ENCODE data around the gene LGALS3.

The LGALS3 gene

GRCh38 chr14:55131370-55132137, 2.5 kb downstream of the LGALS3 start:
- DNase-seq (ENCODE audit: low read depth), result no peak

DNA sequence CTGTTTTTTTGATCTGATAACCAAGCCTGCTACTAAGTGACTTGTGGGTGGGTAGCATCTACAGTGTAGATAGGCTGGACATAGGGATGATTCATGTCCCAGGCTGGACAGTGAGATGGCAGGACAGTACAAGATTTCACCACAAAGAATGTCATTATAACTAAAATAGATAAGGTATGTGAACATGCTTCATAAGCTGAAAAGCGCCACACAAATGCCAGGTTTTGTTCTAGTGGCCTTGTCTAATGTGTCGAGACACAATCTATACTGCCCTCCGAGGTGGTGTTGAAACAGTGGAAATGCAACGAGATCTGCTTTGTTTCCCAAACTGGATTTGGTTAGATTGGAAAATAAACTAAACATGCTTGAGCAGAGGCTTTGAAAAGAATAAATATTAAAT, 4.4 kb downstream of the LGALS3 start:
- DNase-seq (ENCODE audit: low read depth), result no peak

DNA sequence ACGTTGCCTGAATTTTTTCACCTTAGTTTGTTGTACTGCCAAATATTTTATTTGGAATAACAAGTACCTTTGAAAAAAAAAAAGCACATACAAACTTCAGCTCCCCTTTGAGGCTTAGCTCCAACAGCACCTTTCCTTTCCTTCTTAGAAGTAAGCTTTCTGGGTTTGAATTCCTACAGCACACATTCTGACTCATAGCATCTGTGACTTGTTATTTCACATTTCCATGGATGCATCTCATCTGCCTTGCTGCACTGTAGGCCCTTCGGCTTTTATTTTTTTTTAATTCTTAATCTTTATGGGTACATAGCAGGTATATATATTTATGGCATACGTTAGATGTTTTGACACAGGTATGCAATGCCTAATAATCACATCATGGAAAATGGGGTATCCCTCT, 7.2 kb downstream of the LGALS3 start:
- no peak for DNase-seq (ENCODE audit: low read depth)

GRCh38 chr14:55136885-55137786, 8.1 kb downstream of the LGALS3 start:
- DNase-seq (ENCODE audit: low read depth), result no peak

GRCh38 chr14:55138091-55138490, 9.0 kb downstream of the LGALS3 start:
- no peak for DNase-seq (ENCODE audit: low read depth)

GRCh38 chr14:55139141-55139540, 10.1 kb downstream of the LGALS3 start:
- no peak for DNase-seq (ENCODE audit: low read depth)

DNA sequence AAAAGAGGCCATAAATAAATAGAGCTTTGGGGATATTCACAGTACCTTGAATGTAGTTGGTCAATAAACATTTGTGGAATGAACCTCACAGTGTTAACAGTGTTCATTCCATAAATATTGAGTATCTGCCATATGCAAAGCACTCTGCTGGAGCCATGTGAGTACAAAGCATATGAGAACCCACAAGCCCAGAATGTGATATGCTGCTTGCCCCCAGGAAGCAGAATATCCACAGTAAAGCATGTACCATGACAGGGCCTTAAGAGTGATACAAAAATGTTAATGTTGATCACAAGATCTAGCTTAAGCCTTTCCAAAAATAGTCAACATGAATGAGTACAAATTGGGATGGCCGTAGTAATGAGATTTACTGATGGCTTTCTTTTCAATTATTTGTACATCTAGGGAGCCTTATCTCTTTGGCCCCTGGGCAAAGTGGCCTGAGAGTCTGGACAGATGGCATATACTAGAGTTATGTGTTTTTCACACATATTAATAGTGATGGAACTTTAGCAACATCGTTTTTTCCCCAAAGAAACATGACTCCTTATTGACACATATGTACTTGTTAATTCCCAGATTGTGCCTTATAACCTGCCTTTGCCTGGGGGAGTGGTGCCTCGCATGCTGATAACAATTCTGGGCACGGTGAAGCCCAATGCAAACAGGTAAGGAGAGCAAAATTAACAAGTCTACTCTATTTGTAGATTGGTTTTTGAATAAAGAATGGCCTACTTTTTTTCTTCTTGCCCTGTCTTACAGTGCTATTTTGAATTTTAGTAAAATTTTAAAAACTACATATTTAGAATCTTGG, 10.9 kb downstream of the LGALS3 start:
- DNase-seq (ENCODE audit: low read depth), result no peak

- DNase-seq (ENCODE audit: low read depth), result no peak
These were observed 12.8 kb downstream of the LGALS3 start for GRCh38 chr14:55141825-55142224.

DNA sequence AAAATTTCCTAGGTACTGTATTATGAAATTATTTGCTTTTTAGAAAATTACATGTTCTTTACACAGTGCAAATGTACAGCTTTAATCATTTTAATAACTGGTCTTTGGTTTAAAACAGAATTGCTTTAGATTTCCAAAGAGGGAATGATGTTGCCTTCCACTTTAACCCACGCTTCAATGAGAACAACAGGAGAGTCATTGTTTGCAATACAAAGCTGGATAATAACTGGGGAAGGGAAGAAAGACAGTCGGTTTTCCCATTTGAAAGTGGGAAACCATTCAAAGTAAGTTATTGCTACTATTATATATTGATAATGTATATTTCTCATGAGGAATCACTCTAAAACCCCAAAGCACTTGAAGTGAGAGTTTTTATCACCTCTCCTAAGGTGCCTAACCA, 13.4 kb downstream of the LGALS3 start:
- no peak for DNase-seq (ENCODE audit: low read depth)

GRCh38 chr14:55146425-55146824, 17.4 kb downstream of the LGALS3 start:
- DNase-seq (ENCODE audit: low read depth), result no peak

GRCh38 chr14:55151601-55152000, 22.5 kb downstream of the LGALS3 start:
- DNase-seq (ENCODE audit: low read depth), result no peak

DNA sequence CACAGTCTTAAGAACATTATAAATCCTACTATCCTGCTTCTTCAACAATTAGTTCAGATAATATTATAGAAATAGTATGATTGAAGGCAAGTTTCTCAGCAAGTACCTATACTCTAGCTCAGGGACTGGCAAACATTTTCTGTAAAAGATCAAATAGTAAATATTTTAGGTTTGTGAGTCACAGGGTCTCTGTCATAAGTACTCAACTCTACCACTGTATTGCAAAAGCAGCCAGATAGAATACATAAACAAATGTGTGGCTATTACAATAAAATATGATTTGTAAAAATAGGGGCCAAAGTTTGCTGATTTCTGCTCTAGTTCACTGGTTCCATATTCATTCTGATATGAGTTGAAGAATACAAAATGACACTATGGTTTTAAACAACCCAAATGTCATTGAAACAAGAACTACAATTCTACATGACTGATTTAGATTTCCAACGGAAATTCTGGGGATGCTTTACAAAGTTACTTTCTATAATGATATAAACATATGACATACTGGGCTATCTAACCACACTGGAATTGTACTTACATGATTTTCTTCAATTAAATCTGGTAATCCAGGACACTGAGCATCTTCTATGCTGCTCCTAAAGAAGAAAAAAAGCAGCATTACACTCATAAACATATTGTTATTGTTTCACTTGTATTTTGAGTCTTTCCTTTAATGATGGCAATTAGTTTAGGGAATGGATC, 23.2 kb downstream of the LGALS3 start:
- no peak for DNase-seq (ENCODE audit: low read depth)

- no peak for DNase-seq (ENCODE audit: low read depth)
These were observed 24.9 kb downstream of the LGALS3 start for GRCh38 chr14:55153951-55154350.

- no peak for DNase-seq (ENCODE audit: low read depth)
These were observed 28.0 kb downstream of the LGALS3 start for GRCh38 chr14:55157080-55157479.

- no peak for DNase-seq (ENCODE audit: low read depth)
These were observed 29.4 kb downstream of the LGALS3 start for GRCh38 chr14:55158412-55158811.

DNA sequence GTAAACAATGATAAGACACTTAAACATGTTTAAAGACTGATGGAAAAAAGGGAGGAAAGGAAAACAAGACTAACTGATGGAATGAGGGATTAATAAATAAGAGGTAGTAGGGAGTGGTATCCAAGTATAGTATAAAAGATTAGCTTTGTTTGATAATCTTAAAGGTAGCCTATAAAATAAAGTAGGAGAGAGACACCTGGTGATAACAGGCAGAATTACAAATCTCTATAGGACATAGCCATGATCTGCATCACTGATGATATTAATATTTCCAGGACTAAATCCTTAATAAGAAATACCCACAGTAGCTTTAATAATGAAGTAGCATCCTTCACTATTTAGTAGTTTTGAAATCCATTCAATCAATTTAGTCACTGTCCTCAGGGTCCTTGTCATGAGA, 31.9 kb downstream of the LGALS3 start:
- no peak for DNase-seq (ENCODE audit: low read depth)

DNA sequence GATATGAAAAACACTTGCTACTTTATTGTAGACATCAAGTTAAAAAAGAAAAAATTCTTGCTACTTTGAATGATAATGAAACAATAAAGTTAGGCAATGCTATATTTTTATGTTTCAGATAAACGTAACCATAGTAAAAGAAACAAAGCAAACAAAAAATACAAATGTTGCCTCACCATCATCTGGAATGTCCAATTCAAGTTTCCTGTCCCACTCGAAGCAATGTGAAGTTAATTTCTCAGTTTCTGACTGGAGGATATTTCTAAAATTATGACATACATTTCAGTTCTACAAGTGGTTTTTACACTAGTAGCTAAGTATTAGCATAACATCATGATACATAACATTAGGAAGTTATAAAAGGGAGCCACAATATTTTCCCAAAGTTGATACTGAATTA, 41.5 kb downstream of the LGALS3 start:
- no peak for DNase-seq (ENCODE audit: low read depth)

- no peak for DNase-seq (ENCODE audit: low read depth)
These were observed 51.0 kb downstream of the LGALS3 start for GRCh38 chr14:55180006-55180405.

DNA sequence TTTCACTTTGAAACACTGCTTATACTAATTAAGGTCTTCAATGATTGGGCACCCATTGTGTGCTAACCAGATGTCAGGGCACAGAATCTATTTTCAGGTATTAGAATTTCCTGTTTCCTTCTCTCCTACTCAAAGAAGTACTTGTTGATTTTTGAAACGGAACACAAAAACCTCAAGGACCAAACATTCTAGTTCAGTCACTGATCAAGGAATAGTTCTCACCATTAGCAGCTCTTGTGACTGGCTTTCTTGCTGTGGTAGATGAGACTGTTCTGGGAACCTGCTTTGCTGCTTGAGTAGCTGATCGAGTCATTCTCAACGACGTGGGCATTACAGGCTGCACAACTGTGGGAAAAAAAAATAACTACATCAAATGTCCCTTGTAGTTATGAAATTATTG, 51.4 kb downstream of the LGALS3 start:
- DNase-seq (ENCODE audit: low read depth), result no peak

- DNase-seq (ENCODE audit: low read depth), result no peak
These were observed 59.7 kb downstream of the LGALS3 start for GRCh38 chr14:55188686-55189295.

GRCh38 chr14:55190906-55191202, 61.8 kb downstream of the LGALS3 start:
- DNase-seq (ENCODE audit: low read depth), result no peak

Measured in T-helper 22 cell (primary cell).